T-helper 22 cell (primary cell): ENCODE results near the gene BUB1B.

Source experiments
- DNase-seq: peaks from one replicate; pipeline ENCODE4 v3.0.0-alpha.2; 2020; ENCODE audit warnings: low read depth

The BUB1B gene

GRCh38 chr15:40183636-40184463 is 23.0 kb downstream of the BUB1B start:
- no peak for DNase-seq

GRCh38 chr15:40190591-40190990 is 29.7 kb downstream of the BUB1B start:
- DNase-seq: no peak

GRCh38 chr15:40192942-40193341 is 32.1 kb downstream of the BUB1B start:
- DNase-seq: no peak

GRCh38 chr15:40197434-40197833 is 36.6 kb downstream of the BUB1B start:
- no peak for DNase-seq

- DNase-seq: no peak
These were observed 37.7 kb downstream of the BUB1B start for GRCh38 chr15:40198355-40199085.

GRCh38 chr15:40204100-40204499 is 43.2 kb downstream of the BUB1B start:
- no peak for DNase-seq

- DNase-seq: no peak
These were observed 56.4 kb downstream of the BUB1B start for GRCh38 chr15:40217166-40217824.

- no peak for DNase-seq
These were observed 58.9 kb downstream of the BUB1B start for GRCh38 chr15:40219801-40220200.

- DNase-seq: no peak
These were observed 61.3 kb downstream of the BUB1B start for GRCh38 chr15:40222131-40222530.

- no peak for DNase-seq
These were observed 65.9 kb downstream of the BUB1B start for GRCh38 chr15:40226736-40227135.

- no peak for DNase-seq
These were observed 68.4 kb downstream of the BUB1B start for GRCh38 chr15:40229316-40229715.

- DNase-seq: no peak
These were observed 69.1 kb downstream of the BUB1B start for GRCh38 chr15:40229956-40230355.

GRCh38 chr15:40232625-40233070 is 71.8 kb downstream of the BUB1B start:
- DNase-seq: no peak

- DNase-seq: no peak
These were observed 73.1 kb downstream of the BUB1B start for GRCh38 chr15:40233727-40234577.

- no peak for DNase-seq
These were observed 73.9 kb downstream of the BUB1B start for GRCh38 chr15:40234783-40235182.

- no peak for DNase-seq
These were observed 74.5 kb downstream of the BUB1B start for GRCh38 chr15:40235201-40235885.

GRCh38 chr15:40238532-40239403 is 77.9 kb downstream of the BUB1B start, which contains the start of gene PAK6:
Gene PAK6, plus strand, starts transcription at chr15:40239063. Its CDS starts 25,723 bp downstream, at chr15:40264786.
- DNase-seq: no peak

GRCh38 chr15:40239404-40239692 is 78.5 kb downstream of the BUB1B start:
- DNase-seq: no peak

- DNase-seq: no peak
These were observed 79.1 kb downstream of the BUB1B start for GRCh38 chr15:40239693-40240618.
